ENCODE data around the gene CALHM3. TPM values are rescaled to one million over a fixed set of nuclear protein-coding genes. Genes with fewer than 3 reads are reported as not detected.

CALHM3 gene
- polyA plus RNA-seq, 1 donor (not counting 4 experiments of a cell fraction or from before 2014, with no cell fraction given): not detected

DNA sequence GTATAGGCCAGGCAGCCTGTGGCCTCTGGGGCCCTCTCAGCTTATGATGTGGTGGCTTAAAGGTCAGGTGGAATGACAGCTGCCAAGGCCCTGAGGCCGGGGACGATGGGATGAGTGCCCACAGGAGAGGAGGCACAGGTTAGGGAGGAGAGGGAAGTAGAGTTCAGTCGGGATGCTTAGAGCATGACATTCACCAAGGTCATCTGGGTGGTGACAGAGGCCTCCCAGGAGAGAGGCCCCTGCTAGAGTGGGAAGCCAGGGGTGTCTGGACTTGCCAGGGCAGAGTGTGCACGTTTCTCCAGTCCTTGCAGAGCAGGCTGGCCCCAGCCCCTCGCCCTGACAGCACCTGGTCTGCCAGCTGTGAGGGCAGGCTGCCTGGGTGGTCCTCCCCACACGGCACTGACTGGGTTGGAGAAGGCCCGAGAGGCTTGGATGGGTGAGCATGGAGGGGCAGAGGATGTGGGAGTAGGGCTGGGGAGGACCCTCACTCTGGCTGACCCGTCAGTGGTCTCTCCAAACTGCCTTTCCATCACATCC is 21.8 kb downstream of the CALHM3 start:
- Histone ChIP-seq H3K9me3 (ENCODE audit: control insufficient read depth, low read depth, low read length) (no peaks in the 10 kb centered on the region), H4K20me1 (ENCODE audit: control insufficient read depth, extremely low read depth, insufficient read depth, low read length) (no peaks in the 10 kb centered on the region), H3K4me1 (ENCODE audit: control insufficient read depth, extremely low read depth, insufficient read depth, low read length) (peaks cover under 1% of the 10 kb centered on the region), H3K4me2 (ENCODE audit: control insufficient read depth, extremely low read depth, insufficient read depth, low read depth, low read length) (no peak overlapping the region), H3K9ac (ENCODE audit: control insufficient read depth, extremely low read depth, insufficient read depth, low read length) (no peak overlapping the region), H3K79me2 (ENCODE audit: control insufficient read depth, insufficient read depth, low read length) (no peaks in the 10 kb centered on the region), H3K9me1 (ENCODE audit: control insufficient read depth, extremely low read depth, insufficient read depth, low read length) (no peaks in the 10 kb centered on the region), H3K27me3 (ENCODE audit: control insufficient read depth, extremely low read depth, insufficient read depth, low read length) (no peaks in the 10 kb centered on the region), H3K36me3 (ENCODE audit: control insufficient read depth in 2 of 2, extremely low read depth in 1 of 2, insufficient read depth in 2 of 2, low read length in 2 of 2) (no peaks in the 10 kb centered on the region), H2AFZ (ENCODE audit: control insufficient read depth, low read length) (no peak overlapping the region), H3K4me3 (ENCODE audit: control insufficient read depth in 2 of 3, extremely low read depth in 1 of 3, insufficient read depth in 2 of 3, low read depth in 1 of 3, low read length in 3 of 3) (no peak overlapping the region), H3K27ac (ENCODE audit: control insufficient read depth, insufficient read depth, low read length) (no peak overlapping the region)
- FAIRE-seq (no peak), DNase-seq (ENCODE audit: low read depth, low spot score) (no peak)
- TF ChIP-seq EZH2 (IDR thresholded peaks at IDR 0.05; ENCODE audit: low read length) (no peak), CTCF (optimal IDR thresholded peaks at IDR 0.05 in 1 of 3, IDR thresholded peaks at IDR 0.05 in 1 of 3, conservative IDR thresholded peaks at IDR 0.05 in 1 of 3; ENCODE audit: extremely low read depth in 1 of 3, insufficient read depth in 2 of 3, low read length in 3 of 3) (no peak)
- dilution Hi-C loops (cut with MboI; ENCODE audit: extremely low pct_ligation_motif_present, low sequenced_read_pairs): no loop called here

DNA sequence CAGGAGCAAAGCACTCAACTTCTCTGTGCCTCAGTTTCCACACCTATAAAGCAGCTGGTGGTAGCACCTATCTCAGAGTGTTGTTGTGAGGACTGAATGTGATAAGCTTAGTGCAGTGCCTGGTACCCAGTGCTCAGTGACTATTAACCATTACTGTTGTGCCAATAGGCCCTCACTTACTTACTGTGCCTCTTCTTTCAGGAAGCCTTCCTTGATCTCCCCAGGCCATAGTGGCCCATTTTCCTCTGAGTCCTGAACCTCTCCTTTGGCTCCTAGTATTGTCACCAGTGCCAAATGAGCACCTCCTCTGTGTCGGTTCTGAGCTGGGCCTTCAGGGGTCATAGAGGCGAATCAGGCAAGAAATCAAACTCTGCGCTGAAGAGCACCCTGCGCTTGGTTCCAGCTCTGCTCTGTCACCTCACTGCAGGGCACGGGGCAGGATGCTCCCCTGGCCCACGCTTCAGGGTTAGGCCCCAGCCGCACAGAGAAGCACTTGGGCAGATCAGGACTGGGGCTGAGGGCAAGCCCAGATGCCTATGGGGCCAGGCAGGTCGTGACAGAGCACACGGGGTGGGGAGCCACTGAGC is 22.9 kb downstream of the CALHM3 start:
- no peak for FAIRE-seq
- dilution Hi-C loops (cut with MboI; ENCODE audit: extremely low pct_ligation_motif_present, low sequenced_read_pairs): no loop called here

More for the DNA sequence above, 22.9 kb downstream of the CALHM3 start:
- H2AFZ ChIP-seq (ENCODE audit: control insufficient read depth, low read length): no peak overlapping the region
- H3K27me3 ChIP-seq (ENCODE audit: control insufficient read depth, extremely low read depth, insufficient read depth, low read length): no peaks in the 10 kb centered on the region
- no peak for DNase-seq (ENCODE audit: low read depth, low spot score)
- H3K4me1 ChIP-seq (ENCODE audit: control insufficient read depth, extremely low read depth, insufficient read depth, low read length): peaks cover 11% of the 10 kb centered on the region
- H3K9me3 ChIP-seq (ENCODE audit: control insufficient read depth, low read depth, low read length): no peaks in the 10 kb centered on the region
- no peaks in the 10 kb centered on the region for H3K79me2 ChIP-seq (ENCODE audit: control insufficient read depth, insufficient read depth, low read length)
- no peak overlapping the region for H3K27ac ChIP-seq (ENCODE audit: control insufficient read depth, insufficient read depth, low read length)
- H3K9me1 ChIP-seq (ENCODE audit: control insufficient read depth, extremely low read depth, insufficient read depth, low read length): no peaks in the 10 kb centered on the region
- no peak for TF ChIP-seq CTCF (optimal IDR thresholded peaks at IDR 0.05 in 1 of 3, IDR thresholded peaks at IDR 0.05 in 1 of 3, conservative IDR thresholded peaks at IDR 0.05 in 1 of 3; ENCODE audit: extremely low read depth in 1 of 3, insufficient read depth in 2 of 3, low read length in 3 of 3)
- no peak for TF ChIP-seq EZH2 (IDR thresholded peaks at IDR 0.05; ENCODE audit: low read length)
- no peak overlapping the region for H3K4me3 ChIP-seq (ENCODE audit: control insufficient read depth in 2 of 3, extremely low read depth in 1 of 3, insufficient read depth in 2 of 3, low read depth in 1 of 3, low read length in 3 of 3)
- H3K4me2 ChIP-seq (ENCODE audit: control insufficient read depth, extremely low read depth, insufficient read depth, low read depth, low read length): no peak overlapping the region
- no peak overlapping the region for H3K9ac ChIP-seq (ENCODE audit: control insufficient read depth, extremely low read depth, insufficient read depth, low read length)
- H4K20me1 ChIP-seq (ENCODE audit: control insufficient read depth, extremely low read depth, insufficient read depth, low read length): no peaks in the 10 kb centered on the region
- peaks cover 0 to 4% of the 10 kb centered on the region in 2 experiments for H3K36me3 ChIP-seq (ENCODE audit: control insufficient read depth in 2 of 2, extremely low read depth in 1 of 2, insufficient read depth in 2 of 2, low read length in 2 of 2)
